Measurements from ENCODE around the gene BTBD19. TPM values are rescaled to one million over a fixed set of nuclear protein-coding genes. Genes with fewer than 3 reads are reported as not detected.

The BTBD19 gene
- total RNA-seq, 1 experiment from 2014 or later = 1.6 TPM

DNA sequence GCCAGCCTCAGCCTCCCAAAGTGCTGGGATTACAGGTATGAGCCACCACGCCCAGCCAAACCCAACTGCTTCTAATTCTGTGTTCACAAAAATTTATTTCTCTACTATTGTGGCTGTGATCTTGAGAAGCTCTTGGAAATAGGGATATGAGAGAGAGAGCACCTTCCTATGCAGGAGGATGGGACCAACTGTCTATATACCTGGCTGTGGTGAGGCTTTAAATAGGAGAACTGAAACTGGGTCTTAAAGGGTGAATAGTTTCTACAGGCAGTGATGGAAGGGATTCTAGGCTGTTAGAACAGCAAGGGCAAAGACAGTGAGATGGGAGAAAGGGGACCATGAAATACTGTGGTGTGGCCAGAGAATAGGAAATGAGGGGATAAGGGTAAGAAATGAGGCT is 43.0 kb downstream of the BTBD19 start:
- Mint-ChIP-seq H3K4me3 (ENCODE audit: unreplicated experiment) (no peak overlapping the region), H3K36me3 (ENCODE audit: insufficient read depth, unreplicated experiment) (no peaks in the 10 kb centered on the region), H3K27me3 (ENCODE audit: insufficient read depth, unreplicated experiment) (no peaks in the 10 kb centered on the region), H3K9me3 (ENCODE audit: unreplicated experiment) (no peaks in the 10 kb centered on the region), H3K4me1 (ENCODE audit: low read depth, unreplicated experiment) (no peaks in the 10 kb centered on the region), H3K27ac (ENCODE audit: unreplicated experiment) (no peak overlapping the region)
- TF ChIP-seq CTCF (IDR thresholded peaks at IDR 0.05; ENCODE audit: insufficient read depth in 1 of 2, low read depth in 1 of 2, low read length in 1 of 2, severe bottlenecking in 1 of 2, unreplicated experiment in 1 of 2) = no peak
- Histone ChIP-seq H3K27me3 (replicated peaks; ENCODE audit: control insufficient read depth, insufficient read depth, low read length) (no peaks in the 10 kb centered on the region), H3K36me3 (ENCODE audit: control insufficient read depth, insufficient read depth, low read length) (no peaks in the 10 kb centered on the region), H3K4me3 (ENCODE audit: low read depth, low read length) (no peak overlapping the region), H3K4me1 (no peaks in the 10 kb centered on the region), H3K9me3 (no peaks in the 10 kb centered on the region)
- DNase-seq = no peak
- no TSS peak for BruUV-seq (replicated peaks)
- ChIA-PET POLR2A (no interaction called here), CTCF (no interaction called here)
- intact Hi-C loops (cut with micrococcal nuclease; ENCODE audit: unreplicated experiment) = no loop called here

DNA sequence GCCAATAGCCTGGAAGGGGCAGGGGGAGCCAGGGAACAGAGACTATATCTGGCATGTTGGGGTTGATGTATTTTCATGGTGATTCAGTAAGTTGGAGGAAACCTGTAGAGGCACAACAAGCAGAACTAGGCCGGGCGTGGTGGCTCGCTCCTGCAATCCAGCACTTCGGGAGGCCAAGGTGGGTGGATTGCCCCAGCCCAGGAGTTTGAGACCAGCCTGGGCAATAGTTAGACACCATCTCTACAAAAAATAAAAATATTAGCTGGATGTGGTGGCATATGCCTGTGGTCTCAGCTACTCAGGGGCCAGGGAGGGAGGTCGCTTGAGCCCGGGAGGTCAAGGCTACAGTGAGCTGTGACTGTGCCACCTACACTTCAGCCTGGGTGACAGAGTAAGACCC is 44.9 kb downstream of the BTBD19 start:
- Mint-ChIP-seq H3K27me3 (ENCODE audit: insufficient read depth, unreplicated experiment) (no peaks in the 10 kb centered on the region), H3K4me3 (ENCODE audit: unreplicated experiment) (no peak overlapping the region), H3K36me3 (ENCODE audit: insufficient read depth, unreplicated experiment) (no peaks in the 10 kb centered on the region), H3K27ac (ENCODE audit: unreplicated experiment) (no peak overlapping the region), H3K9me3 (ENCODE audit: unreplicated experiment) (no peaks in the 10 kb centered on the region), H3K4me1 (ENCODE audit: low read depth, unreplicated experiment) (no peaks in the 10 kb centered on the region)
- POLR2A ChIA-PET = no interaction called here
- CTCF ChIA-PET = interaction anchor here (0.5 to 1.2 kb wide), 2 partner anchors 17 to 23 kb away, joined by 3 to 4 read pairs; no protein-coding TSS in a partner anchor
- no peaks in the 10 kb centered on the region for H3K4me1 ChIP-seq
- intact Hi-C loops (cut with micrococcal nuclease; ENCODE audit: unreplicated experiment) = no loop called here
- H3K27me3 ChIP-seq (replicated peaks; ENCODE audit: control insufficient read depth, insufficient read depth, low read length) = no peaks in the 10 kb centered on the region
- H3K36me3 ChIP-seq (ENCODE audit: control insufficient read depth, insufficient read depth, low read length) = no peaks in the 10 kb centered on the region
- no peak for TF ChIP-seq CTCF (IDR thresholded peaks at IDR 0.05; ENCODE audit: insufficient read depth in 1 of 2, low read depth in 1 of 2, low read length in 1 of 2, severe bottlenecking in 1 of 2, unreplicated experiment in 1 of 2)
- no peak for DNase-seq
- H3K9me3 ChIP-seq = no peaks in the 10 kb centered on the region
- no TSS peak for BruUV-seq (replicated peaks)
- no peak overlapping the region for H3K4me3 ChIP-seq (ENCODE audit: low read depth, low read length)

DNA sequence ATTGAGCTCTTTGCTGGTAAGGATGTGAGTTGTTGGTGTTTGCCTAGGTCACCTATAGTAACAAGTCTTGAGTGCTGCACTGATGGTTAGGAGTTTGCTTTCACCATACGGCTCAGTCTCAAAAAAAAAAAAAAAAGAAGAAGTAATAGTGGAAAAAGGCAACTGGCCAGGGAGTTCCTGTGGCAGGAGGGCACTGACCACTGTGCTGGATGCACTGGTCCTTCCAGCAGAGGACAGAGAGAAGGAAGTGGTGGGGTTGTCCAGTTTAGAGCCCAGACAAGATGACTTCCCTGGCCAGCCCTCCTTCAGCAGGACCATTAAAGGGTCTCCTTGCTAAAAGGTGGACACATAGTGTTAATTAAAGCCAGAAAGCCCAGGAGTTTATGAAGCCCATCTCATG is 46.6 kb downstream of the BTBD19 start:
- H3K4me1 Mint-ChIP-seq (ENCODE audit: low read depth, unreplicated experiment) = no peaks in the 10 kb centered on the region
- Histone ChIP-seq H3K4me3 (ENCODE audit: low read depth, low read length) (no peak overlapping the region), H3K9me3 (no peaks in the 10 kb centered on the region), H3K36me3 (ENCODE audit: control insufficient read depth, insufficient read depth, low read length) (no peaks in the 10 kb centered on the region), H3K27me3 (replicated peaks; ENCODE audit: control insufficient read depth, insufficient read depth, low read length) (no peaks in the 10 kb centered on the region), H3K4me1 (no peaks in the 10 kb centered on the region)
- intact Hi-C loops (cut with micrococcal nuclease; ENCODE audit: unreplicated experiment) = no loop called here
- no peaks in the 10 kb centered on the region for H3K9me3 Mint-ChIP-seq (ENCODE audit: unreplicated experiment)
- DNase-seq = no peak
- TF ChIP-seq CTCF (IDR thresholded peaks at IDR 0.05; ENCODE audit: insufficient read depth in 1 of 2, low read depth in 1 of 2, low read length in 1 of 2, severe bottlenecking in 1 of 2, unreplicated experiment in 1 of 2) = no peak
- CTCF ChIA-PET = interaction anchor here (0.8 kb wide), 1 partner anchor 443 kb away, joined by 3 read pairs; no protein-coding TSS in a partner anchor
- H3K27ac Mint-ChIP-seq (ENCODE audit: unreplicated experiment) = no peak overlapping the region
- POLR2A ChIA-PET = no interaction called here
- BruUV-seq (replicated peaks) = no TSS peak
- no peak overlapping the region for H3K4me3 Mint-ChIP-seq (ENCODE audit: unreplicated experiment)
- no peaks in the 10 kb centered on the region for H3K27me3 Mint-ChIP-seq (ENCODE audit: insufficient read depth, unreplicated experiment)
- no peaks in the 10 kb centered on the region for H3K36me3 Mint-ChIP-seq (ENCODE audit: insufficient read depth, unreplicated experiment)

All from Caco-2 (cell line).